ENCODE results near the gene SLC2A10. TPM values are rescaled to one million over a fixed set of nuclear protein-coding genes. Genes with fewer than 3 reads are reported as not detected.

Gene SLC2A10
- total RNA-seq, 2 donors from 2014 or later, result not detected

- Mint-ChIP-seq H3K36me3 (ENCODE audit: low read depth) (no peaks in the 10 kb centered on the region), H3K9me3 (no peaks in the 10 kb centered on the region), H3K27ac (no peak overlapping the region), H3K4me1 (no peaks in the 10 kb centered on the region), H3K27me3 (peaks cover 24% of the 10 kb centered on the region), H3K4me3 (no peak overlapping the region)
- ATAC-seq (replicated peaks), result no peak
These were observed 43.3 kb downstream of the SLC2A10 start for GRCh38 chr20:46752728-46753127.

GRCh38 chr20:46755483-46756413, 46.3 kb downstream of the SLC2A10 start:
- Mint-ChIP-seq H3K27ac (no peak overlapping the region), H3K36me3 (ENCODE audit: low read depth) (no peaks in the 10 kb centered on the region), H3K4me3 (no peak overlapping the region), H3K4me1 (no peaks in the 10 kb centered on the region), H3K27me3 (peaks cover 13% of the 10 kb centered on the region), H3K9me3 (no peaks in the 10 kb centered on the region)
- no peak for ATAC-seq (replicated peaks)

GRCh38 chr20:46756419-46756818, 47.0 kb downstream of the SLC2A10 start:
- no peak for ATAC-seq (replicated peaks)
- H3K27me3 Mint-ChIP-seq, result peaks cover 15% of the 10 kb centered on the region
- no peak overlapping the region for H3K27ac Mint-ChIP-seq
- H3K36me3 Mint-ChIP-seq (ENCODE audit: low read depth), result no peaks in the 10 kb centered on the region
- H3K4me3 Mint-ChIP-seq, result no peak overlapping the region
- no peaks in the 10 kb centered on the region for H3K4me1 Mint-ChIP-seq
- H3K9me3 Mint-ChIP-seq, result no peaks in the 10 kb centered on the region

- no peak for ATAC-seq (replicated peaks)
- Mint-ChIP-seq H3K9me3 (no peaks in the 10 kb centered on the region), H3K27me3 (peaks cover 11% of the 10 kb centered on the region)
These were observed 47.7 kb downstream of the SLC2A10 start for GRCh38 chr20:46757135-46757534.

GRCh38 chr20:46757754-46758678, 48.6 kb downstream of the SLC2A10 start:
- Mint-ChIP-seq H3K4me1 (no peaks in the 10 kb centered on the region), H3K4me3 (no peak overlapping the region), H3K36me3 (ENCODE audit: low read depth) (no peaks in the 10 kb centered on the region), H3K27me3 (peaks cover 17% of the 10 kb centered on the region), H3K27ac (no peak overlapping the region), H3K9me3 (no peaks in the 10 kb centered on the region)
- ATAC-seq (replicated peaks), result no peak

More at GRCh38 chr20:46757135-46757534, 47.7 kb downstream of the SLC2A10 start:
- no peak overlapping the region for H3K4me3 Mint-ChIP-seq
- H3K27ac Mint-ChIP-seq, result peak overlapping the region; percentile 31
- no peaks in the 10 kb centered on the region for H3K4me1 Mint-ChIP-seq
- H3K36me3 Mint-ChIP-seq (ENCODE audit: low read depth), result no peaks in the 10 kb centered on the region

GRCh38 chr20:46758929-46759669, 49.6 kb downstream of the SLC2A10 start:
- no peak overlapping the region for H3K4me3 Mint-ChIP-seq
- H3K36me3 Mint-ChIP-seq (ENCODE audit: low read depth), result no peaks in the 10 kb centered on the region
- H3K9me3 Mint-ChIP-seq, result no peaks in the 10 kb centered on the region
- ATAC-seq (replicated peaks), result no peak
- H3K27me3 Mint-ChIP-seq, result peaks cover 22% of the 10 kb centered on the region
- no peaks in the 10 kb centered on the region for H3K4me1 Mint-ChIP-seq
- H3K27ac Mint-ChIP-seq, result no peak overlapping the region

- H3K9me3 Mint-ChIP-seq, result no peaks in the 10 kb centered on the region
- no peaks in the 10 kb centered on the region for H3K36me3 Mint-ChIP-seq (ENCODE audit: low read depth)
- H3K27me3 Mint-ChIP-seq, result peaks cover 25% of the 10 kb centered on the region
- no peak for ATAC-seq (replicated peaks)
- no peaks in the 10 kb centered on the region for H3K4me1 Mint-ChIP-seq
- H3K27ac Mint-ChIP-seq, result no peak overlapping the region
- H3K4me3 Mint-ChIP-seq, result no peak overlapping the region
These were observed 52.1 kb downstream of the SLC2A10 start for GRCh38 chr20:46761566-46761965.

GRCh38 chr20:46764068-46764467, 54.6 kb downstream of the SLC2A10 start:
- no peak overlapping the region for H3K27ac Mint-ChIP-seq
- H3K9me3 Mint-ChIP-seq, result no peaks in the 10 kb centered on the region
- H3K27me3 Mint-ChIP-seq, result peaks cover 30% of the 10 kb centered on the region
- H3K4me3 Mint-ChIP-seq, result no peak overlapping the region
- ATAC-seq (replicated peaks), result no peak
- H3K4me1 Mint-ChIP-seq, result no peaks in the 10 kb centered on the region
- no peaks in the 10 kb centered on the region for H3K36me3 Mint-ChIP-seq (ENCODE audit: low read depth)

- H3K27ac Mint-ChIP-seq, result no peak overlapping the region
- no peaks in the 10 kb centered on the region for H3K36me3 Mint-ChIP-seq (ENCODE audit: low read depth)
- no peak overlapping the region for H3K4me3 Mint-ChIP-seq
- ATAC-seq (replicated peaks), result no peak
- peaks cover 4% of the 10 kb centered on the region for H3K4me1 Mint-ChIP-seq
- H3K9me3 Mint-ChIP-seq, result no peaks in the 10 kb centered on the region
- H3K27me3 Mint-ChIP-seq, result peaks cover 33% of the 10 kb centered on the region
These were observed 56.2 kb downstream of the SLC2A10 start for GRCh38 chr20:46765506-46766120.

GRCh38 chr20:46767127-46767761, 57.8 kb downstream of the SLC2A10 start:
- peaks cover 30% of the 10 kb centered on the region for H3K27me3 Mint-ChIP-seq
- no peaks in the 10 kb centered on the region for H3K9me3 Mint-ChIP-seq
- peaks cover 5% of the 10 kb centered on the region for H3K4me1 Mint-ChIP-seq
- no peak overlapping the region for H3K27ac Mint-ChIP-seq
- no peaks in the 10 kb centered on the region for H3K36me3 Mint-ChIP-seq (ENCODE audit: low read depth)
- peak; percentile 38 for ATAC-seq (replicated peaks)
- no peak overlapping the region for H3K4me3 Mint-ChIP-seq

GRCh38 chr20:46770330-46771194, 61.1 kb downstream of the SLC2A10 start:
- Mint-ChIP-seq H3K36me3 (ENCODE audit: low read depth) (no peaks in the 10 kb centered on the region), H3K27me3 (peaks cover 33% of the 10 kb centered on the region), H3K4me1 (peaks cover 5% of the 10 kb centered on the region), H3K27ac (no peak overlapping the region), H3K4me3 (no peak overlapping the region), H3K9me3 (no peaks in the 10 kb centered on the region)
- ATAC-seq (replicated peaks), result no peak

GRCh38 chr20:46771195-46771588, 61.7 kb downstream of the SLC2A10 start:
- no peak overlapping the region for H3K27ac Mint-ChIP-seq
- H3K4me1 Mint-ChIP-seq, result peaks cover 5% of the 10 kb centered on the region
- no peak overlapping the region for H3K4me3 Mint-ChIP-seq
- no peaks in the 10 kb centered on the region for H3K36me3 Mint-ChIP-seq (ENCODE audit: low read depth)
- H3K9me3 Mint-ChIP-seq, result no peaks in the 10 kb centered on the region
- ATAC-seq (replicated peaks), result no peak
- peaks cover 39% of the 10 kb centered on the region for H3K27me3 Mint-ChIP-seq

GRCh38 chr20:46772901-46773300, 63.5 kb downstream of the SLC2A10 start:
- H3K9me3 Mint-ChIP-seq, result no peaks in the 10 kb centered on the region

More at GRCh38 chr20:46772901-46773300, 63.5 kb downstream of the SLC2A10 start:
- Mint-ChIP-seq H3K36me3 (ENCODE audit: low read depth) (no peaks in the 10 kb centered on the region), H3K27ac (no peak overlapping the region), H3K4me3 (no peak overlapping the region), H3K4me1 (peaks cover 5% of the 10 kb centered on the region), H3K27me3 (peaks cover 46% of the 10 kb centered on the region)
- no peak for ATAC-seq (replicated peaks)
